ENCODE measurements around the gene LHX1.

LHX1 gene

DNA sequence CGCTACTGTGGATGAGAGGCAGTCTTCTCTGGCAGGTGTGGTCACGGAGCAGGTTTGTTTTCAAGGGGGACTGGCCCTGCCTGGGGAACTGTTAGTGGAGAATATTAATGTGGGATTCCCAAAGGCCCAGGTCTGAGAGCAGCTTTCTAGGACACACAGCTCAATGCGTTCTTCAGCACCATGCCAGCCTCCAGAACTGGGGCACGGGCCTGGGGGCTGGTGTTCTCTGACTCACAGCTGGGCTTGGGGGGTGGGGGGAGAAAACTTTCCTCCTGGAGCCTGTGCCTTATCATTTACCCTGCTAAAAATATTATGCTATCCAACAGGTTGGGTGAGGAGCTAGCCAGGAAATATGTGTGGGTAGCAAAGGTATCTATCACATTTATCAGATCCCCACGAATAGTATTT is 13.5 kb upstream of the LHX1 start:
- DNase-seq = no peak

DNA sequence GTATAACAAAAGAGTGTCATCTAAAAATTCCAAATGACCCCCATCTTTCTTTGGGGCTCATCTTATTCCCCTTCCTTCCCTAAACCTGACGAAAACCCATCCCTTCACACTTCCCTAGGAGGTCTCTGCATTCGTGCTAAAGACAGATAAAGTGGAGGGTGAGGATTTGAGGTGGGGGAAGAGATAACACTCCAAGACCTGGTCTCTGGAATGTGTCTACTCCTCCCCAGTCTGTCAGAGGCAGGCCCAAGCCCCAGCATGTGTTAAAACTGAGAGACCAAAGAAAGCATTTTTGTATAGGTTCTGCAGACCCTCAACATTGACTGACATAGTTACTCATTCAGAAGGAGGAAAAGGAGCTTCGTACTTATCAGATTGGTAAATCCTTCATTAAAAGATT is 11.0 kb upstream of the LHX1 start:
- DNase-seq = no peak

DNA sequence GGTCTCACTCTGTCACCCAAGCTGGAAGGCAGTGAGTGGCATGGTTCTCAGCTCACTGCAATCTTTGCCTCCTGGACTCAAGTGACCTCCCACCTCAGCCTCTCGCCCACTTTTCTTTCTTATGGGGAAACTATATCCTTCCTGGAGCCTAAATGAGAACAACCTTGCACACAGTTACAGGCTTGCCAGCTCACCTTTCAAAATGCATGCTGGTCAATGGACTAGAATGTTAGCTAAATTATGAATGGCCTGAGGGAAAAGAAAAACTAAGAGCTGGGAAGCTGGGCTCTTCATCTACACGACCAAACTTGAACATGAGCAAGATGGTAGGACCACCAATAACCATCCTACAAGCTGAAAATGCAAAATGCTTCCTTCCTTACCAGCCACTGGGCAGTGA is 10.6 kb upstream of the LHX1 start:
- DNase-seq = no peak

DNA sequence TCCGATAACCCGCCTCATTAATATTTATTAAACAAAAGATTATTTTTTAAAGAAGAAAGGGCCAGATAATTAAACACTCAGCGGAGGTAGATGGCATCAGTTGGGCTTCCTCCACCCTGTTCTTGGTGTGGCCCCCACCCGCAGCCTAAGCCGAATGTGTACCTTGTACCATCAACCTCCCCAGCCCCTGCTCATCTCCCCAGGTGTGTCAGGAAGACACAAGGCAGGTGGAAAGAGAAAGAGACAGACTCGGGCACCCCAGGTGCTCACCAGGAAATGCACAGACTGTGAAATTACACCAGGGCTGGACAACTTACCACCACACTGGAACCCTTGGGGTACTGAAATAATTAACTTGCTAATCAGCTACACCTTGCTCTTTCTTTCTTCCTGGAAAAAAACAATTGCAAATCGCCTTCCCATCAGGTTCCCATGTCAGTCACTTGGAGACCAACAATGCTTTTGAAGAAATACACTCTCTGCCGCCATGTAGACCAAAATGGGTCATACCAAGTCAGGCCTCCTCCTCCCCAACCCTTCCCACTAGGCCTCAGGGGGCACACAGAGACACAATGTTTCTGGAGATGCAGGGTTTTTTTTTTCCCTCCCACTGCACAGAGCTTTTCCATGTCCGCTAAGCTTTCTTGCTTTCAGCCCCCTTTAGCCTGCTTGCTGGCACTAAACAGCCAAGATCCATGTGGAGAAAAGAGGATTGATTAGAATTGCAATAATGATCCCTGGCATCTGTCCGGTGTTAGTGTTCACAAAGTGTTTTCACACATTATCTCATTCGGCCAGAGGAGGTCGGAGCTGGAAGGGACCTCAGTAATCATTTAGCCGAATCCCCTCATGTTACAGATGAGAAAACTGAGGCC is 8.6 kb upstream of the LHX1 start:
- DNase-seq = no peak

DNA sequence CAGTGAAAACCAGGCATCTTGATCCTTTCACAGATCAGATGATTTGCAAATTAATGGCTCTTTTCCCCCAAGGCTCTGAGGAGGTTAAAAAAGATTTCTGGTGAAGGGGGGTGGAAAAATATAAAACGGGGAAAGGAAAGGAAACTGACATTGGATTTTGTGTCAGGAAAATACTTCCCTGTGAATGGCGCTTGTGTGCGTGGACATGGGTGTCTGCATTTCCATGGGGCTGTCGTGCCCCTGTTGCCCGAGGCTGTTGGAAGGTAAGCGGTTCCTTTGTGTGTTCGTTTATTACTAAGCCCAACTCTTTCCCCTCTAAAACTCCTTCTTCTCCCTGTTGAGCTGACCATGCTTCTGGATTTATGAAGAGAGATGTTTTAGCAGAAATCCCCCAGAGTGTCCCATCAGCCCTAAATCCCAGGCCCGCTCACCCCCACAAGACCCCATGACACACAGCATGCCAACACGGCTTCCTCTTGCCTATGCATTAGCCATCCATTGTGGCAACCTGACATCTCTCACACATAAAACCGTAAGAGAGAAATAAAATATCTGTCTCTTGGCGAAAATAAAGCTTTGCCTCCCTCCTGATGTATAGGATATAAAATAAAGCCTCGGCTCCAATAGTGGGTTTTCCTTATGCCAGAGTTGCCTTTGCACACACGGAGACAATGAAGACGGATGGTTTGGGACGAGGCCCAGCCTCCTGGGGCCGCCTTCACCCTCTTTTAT is 7.3 kb upstream of the LHX1 start:
- DNase-seq = no peak

DNA sequence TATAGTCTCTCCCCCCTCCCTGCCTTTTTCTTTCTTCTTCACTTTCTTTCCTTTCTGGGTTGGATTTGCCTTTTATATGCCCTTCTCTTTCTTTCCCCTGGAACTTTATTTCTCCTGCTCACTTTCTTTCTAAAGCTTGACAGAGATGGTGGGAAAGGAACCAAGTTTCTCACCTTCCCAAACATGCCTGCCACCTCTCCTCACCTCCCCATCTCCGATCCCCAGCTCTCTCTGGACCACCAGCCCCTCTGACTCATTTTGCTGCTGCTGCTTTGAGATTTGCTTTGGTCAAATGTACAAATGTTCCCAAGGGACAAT is 6.7 kb upstream of the LHX1 start:
- no peak for DNase-seq

DNA sequence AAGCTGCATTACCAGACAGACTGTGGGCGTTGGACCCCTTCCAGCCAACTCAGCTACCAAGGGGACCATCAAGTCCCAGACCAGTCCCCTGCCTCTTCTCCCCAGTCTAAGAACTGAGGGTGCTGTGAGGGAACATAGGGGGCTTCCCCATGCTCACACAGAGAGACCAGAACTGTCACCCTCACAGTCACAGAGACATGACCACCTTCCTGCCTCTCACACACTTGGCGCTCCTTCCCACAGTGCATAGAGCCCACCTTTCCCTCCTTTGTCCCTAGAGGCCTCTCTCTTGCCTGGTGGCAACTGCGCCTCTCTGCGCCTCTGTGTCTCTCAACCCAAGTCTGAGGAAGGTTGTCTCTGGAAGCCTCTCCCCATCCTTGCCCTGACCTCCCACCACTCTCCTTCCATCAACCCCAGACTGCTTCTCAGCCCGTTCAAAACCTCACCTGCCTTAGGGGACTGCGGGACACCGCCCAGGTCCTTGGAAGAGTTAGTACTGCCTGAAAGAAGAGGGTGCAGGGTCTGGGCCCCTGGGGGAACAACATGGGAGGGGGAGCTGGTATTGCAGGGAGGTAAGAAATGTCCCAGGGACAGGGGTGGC is 6.1 kb upstream of the LHX1 start:
- no peak for DNase-seq

DNA sequence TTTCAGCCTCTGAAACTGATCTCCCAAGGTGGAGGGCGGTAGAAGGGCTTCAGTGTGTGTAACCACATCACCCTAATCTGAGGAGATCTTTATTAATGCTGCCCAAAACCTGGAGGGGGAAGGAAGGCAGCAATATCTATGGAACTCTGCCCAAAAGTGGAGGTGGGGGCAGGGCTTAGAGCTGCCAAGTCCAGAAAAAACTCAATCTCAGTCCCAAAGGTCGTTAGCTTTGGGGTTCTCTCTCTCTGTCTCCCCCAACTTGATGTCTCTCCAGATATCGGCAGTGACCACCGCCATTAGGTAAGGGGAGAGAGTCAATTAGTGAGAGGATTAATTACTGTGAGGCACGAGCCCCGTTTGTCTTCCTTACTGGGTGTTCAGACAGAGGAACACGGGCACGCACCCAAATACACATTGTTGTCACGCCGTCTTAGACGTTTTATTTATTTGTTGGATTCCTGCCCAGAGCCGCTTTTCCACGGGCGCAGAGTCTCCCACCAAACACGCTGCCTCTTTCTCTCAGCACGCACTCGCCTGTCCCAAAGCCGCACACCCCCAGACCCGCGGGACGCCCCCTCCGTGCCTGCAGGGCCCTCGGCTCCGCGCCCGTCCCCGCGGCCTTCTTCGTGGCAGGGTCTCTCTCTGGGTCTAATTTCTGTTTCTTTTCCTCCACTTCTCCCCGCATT is 5.4 kb upstream of the LHX1 start:
- DNase-seq = no peak

DNA sequence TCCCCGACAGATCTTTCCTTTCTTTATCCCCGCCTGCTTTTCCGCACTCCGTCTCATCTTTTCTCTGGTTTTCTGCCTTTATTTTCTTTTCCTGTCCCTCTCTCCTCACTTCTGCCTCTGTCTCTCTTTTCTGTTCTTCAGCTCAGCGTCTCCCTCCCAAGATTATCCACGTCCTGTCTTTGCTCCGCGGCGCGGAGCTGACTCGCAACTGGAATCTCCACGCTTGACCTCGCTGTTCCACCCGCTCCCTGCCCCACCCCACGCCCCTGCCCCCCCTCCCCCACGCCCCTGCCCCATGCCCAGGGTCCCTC is 4.9 kb upstream of the LHX1 start:
- no peak for DNase-seq

DNA sequence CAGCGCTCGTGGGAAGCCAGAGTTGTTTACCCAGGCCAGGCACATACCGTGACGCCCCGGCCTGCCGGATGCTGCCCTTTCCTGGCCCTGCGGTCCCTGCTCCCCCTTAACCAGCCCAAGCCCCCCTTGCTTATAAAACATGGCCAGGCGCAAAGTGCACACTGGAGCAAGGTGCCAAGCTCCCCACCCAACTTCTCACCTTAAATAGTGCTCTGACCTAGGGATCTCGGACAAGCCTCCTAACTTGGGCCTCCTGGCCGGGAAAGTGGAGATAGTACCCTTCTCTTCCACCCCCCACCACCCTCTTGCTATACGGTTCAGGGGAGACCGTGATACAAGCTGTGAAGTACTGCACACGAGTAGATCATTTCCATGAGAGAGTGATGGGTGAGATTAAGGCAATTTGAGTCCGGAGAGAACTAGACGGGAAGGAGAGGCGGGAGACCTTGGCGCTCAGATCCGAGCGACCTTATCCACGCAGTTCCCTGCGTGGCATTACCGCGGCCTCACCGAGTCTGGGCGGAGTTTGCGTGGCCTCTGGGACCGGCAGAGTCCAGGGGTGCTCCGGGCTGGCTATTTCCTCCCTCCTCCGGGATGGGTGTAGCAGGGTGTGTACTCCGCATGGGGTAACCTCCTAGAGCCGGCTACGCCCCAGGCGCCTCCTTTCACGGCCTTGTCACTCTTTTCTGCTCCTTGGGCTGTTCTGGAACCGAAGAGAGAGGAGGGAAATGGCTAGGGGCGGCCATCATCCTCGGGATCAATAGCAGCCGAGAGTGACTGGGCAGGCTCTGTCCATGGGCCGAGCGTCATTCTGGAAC is 4.4 kb upstream of the LHX1 start:
- no peak for DNase-seq

DNA sequence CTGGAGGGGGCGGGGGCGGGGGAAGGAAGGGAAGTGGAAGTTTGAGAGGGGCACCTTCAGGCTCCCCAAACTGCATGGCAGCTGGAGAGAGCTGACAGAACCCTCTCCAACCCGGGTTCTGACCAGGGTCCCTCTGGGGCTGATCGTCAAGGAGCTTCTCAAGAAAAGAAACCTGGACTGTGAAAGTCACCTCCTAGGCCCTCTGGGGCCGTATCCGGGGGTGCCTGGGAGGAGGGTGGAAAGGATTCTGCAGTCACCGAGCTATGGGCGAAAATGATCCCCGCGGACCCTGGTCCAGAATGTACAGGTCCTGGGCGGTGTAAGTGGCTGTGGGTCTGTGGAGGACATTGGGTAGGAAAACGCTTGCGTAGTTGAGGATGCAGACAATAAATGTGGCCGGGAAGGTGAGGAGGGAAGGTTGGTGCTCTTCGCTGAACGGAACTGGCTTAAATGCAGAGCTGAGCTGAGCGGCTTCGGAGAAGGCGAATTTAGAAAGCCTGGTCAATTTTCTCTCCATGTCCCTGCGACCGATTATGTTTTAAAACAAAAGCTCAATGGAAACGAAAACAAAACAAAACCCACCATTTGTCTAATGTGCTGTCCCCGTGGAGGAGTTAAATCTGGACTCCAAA is 3.6 kb upstream of the LHX1 start:
- DNase-seq = no peak

DNA sequence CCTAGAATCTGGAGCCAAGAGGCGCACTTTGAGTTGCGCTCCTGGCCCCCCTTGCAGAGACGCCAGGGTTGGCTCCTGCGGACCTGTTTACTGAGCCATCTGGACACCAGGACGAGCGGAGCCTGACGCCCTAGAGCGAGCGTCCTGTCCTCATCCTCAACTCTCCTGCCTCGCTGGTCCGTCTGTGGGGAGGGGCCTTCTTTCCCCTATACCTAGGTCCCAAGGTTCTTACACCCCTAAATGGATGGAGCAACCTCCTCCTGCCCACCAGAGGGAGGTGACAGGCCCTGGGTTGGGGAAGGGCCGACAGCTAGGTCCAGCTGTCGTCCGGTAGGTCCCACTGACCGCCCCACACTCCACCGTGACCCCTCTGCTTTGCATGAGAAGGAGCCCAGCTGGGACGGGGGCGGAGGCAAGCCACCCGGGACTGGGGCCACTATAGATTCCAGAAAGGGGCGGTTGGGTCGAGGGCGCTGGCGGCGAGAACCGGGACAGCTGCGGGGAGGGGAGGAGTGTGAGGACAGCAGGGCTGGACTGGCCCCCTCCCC is 3.1 kb upstream of the LHX1 start:
- DNase-seq = no peak

DNA sequence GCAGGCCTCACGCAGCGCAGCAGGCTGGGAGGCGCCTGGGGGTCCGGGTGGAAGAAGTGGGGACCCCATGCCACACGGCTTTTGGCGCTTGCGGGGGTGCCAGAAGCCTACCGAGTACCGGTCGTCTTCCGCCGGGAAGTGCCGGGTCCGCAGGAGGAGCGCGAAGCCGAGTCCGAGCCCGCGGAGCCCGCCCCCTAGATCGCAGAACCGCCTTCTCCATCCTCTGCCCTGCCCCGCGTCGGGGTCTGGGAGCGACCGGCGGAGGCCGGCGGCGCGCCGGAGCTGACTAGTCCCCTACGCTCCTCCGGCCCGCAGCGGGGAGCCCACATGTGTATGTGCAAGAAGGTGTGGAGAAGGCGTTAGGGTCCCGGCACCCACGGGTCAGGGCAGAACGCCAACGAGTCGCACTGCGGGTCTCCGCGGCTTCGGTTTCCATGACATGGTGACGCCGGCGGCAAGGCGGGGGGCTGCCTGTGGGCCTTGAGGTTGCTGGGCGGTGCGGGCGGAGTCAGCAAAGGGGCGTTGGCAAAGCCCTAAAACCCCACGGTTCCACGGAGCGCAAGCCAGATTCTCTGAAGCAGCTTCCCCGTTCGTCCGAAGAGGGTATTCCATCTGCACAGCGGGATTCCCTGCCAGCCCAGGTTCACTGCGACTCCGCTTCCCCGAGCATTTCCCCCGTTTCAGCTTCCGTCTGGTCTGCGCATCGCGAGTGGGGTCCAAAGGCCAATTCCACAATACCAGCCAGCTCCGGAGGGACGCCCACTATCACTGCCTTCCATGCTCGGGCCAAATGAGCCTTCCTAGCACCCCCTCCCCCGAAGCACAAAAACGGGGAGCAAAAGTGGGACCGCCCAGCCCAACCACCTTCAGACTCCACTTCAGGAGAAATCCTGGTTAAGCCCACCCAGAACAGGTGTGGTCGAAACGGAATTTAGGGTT is 2.3 kb upstream of the LHX1 start:
- no peak for DNase-seq

DNA sequence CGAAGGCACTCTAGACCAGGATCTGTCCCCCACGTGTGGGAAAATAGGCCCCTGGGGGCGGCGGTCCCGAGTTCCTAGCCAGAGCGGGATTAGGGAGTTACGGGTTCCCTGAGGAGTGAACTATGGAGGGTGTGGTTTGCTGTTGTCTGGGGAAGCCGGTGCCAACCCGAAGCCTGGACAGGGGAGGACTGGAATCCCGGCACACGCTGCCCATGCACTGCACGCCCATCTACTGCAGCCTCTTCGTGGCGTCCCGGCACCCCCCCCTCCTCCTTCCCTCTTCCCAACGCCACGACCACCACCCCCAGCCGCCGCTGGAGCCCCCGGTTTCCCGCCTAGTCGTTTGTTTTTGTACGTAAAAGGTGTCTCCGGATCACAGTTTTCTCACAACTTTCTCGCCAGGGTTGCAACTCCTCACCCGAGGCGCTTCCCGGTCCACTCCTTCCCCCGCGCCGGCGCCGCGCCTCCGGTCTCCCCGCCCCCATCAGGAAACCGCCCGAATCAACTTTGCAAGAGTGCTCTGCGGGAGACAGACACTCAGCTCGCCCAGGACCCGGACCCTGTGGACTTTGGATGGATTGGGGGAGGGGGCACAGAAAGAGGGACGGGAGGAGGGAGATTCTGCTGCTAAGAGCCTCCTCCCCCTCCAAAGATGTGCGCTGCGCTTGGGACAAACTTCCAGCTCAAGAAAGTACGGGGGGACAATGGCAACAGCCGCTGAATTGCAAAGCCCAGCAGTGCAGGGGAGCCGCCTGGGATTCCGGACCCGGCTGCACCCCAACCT is 1.4 kb upstream of the LHX1 start:
- no peak for DNase-seq

DNA sequence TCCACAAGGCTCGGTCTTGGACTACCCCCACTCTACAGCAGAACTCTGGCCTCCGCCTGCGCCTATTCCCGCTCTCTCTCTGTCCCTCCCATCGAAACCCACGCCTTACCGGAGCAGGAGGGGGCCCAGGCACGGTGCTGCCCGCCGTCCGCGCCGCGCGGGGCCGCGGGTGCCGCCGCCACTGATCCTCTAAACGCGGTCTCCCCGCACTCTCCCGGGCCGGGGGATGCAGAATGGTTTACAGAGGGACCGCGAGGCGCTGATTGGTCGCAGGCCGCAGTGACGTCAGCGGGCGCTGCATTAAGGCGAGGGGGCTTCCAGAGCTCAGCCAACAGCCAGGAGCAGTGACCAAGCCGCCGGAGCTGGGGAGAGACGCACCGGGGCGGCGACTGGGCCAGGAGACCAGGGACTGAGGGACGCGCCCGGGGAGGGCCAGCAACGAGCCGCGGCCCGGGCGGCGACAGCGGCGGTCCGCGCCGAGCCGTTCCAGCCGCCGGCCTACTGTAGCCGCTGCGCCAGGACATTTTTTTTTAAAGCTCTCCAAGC is 747 bp upstream of the LHX1 start:
- DNase-seq = no peak

DNA sequence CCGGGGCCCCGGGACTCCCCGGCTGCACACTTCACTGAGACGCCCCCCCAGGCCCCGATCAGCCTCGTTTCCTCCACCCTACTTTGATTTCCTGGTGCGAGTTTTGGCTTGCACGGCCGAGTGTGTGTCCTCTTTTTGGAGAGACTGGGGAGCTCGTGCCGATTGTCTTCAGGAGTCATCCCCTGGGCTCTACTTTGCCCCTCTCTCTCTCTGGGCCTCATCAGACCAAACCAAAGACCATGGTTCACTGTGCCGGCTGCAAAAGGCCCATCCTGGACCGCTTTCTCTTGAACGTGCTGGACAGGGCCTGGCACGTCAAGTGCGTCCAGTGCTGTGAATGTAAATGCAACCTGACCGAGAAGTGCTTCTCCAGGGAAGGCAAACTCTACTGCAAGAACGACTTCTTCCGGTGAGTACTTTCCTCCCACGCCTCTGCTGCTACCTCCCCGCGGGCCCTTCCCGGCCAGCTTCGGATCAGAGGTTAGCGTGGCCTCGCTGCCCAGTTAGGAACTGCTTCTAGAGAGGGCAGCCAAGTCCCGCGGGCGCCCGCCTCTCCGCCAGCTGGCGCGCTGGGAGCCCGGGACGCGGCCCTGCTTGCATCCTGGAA is 787 bp downstream of the LHX1 start:
- peak; percentile 28 for DNase-seq

DNA sequence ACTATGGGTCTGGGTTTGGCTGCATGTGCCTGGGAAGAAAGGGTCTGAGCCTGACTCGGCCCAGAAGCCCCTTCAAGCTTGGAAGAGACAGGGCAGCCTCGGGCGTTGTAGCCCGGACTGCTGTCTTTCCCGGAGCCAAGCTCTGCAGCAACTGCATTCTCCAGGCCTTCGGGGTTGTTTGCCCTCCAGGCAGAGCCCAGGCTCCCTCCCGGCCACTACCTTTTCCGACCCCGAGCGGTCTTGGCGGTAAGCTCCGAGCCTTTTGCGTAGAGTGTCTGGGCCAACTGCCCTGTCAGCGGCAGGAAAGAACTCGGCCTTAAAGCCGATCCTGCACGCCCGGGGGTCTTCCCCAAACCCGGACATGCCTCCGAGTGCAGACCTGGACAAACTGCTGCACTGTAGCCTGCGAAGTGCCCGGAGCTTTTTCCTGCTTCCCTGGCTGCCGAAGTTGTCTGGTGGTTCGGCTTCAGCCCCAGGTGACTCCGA is 1.3 kb downstream of the LHX1 start:
- peak; percentile 15 for DNase-seq

DNA sequence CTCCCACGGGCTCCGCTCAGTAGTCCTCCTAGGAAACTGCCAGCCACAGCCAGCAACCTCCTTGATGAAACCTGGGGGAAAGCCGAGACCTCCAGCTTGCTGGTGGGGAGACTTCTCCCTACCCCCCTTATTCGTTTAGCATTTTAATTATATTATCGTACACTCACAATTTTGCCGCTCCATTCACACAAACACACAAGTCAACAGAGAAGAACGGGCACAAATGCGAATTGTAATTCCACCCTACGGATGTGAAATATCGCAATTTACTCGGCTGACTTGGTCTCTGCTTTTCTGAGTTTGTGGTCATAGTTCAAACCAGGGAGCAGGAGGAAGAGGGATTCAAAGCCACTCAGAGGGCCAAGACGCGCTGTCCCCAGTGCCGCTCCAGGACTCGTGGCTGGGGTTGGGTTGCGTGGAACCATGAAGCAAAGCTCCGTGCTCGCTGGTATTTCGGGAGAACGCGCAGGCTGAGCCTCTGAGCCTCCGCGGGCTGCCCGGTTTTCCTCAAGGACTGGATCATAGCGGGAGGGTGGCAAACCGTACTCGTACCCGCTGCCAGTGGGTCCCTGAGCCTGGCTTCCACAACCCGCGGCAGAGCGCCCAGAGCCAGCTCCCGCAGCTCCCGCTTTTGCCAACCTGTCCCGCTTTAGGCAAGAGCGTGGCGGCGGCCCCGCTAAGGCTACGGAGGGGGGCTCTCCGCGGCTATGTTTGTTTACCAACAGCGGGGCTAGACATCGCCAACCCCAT is 2.0 kb downstream of the LHX1 start:
- no peak for DNase-seq
